ENCODE results near the gene B9D2.

DNA sequence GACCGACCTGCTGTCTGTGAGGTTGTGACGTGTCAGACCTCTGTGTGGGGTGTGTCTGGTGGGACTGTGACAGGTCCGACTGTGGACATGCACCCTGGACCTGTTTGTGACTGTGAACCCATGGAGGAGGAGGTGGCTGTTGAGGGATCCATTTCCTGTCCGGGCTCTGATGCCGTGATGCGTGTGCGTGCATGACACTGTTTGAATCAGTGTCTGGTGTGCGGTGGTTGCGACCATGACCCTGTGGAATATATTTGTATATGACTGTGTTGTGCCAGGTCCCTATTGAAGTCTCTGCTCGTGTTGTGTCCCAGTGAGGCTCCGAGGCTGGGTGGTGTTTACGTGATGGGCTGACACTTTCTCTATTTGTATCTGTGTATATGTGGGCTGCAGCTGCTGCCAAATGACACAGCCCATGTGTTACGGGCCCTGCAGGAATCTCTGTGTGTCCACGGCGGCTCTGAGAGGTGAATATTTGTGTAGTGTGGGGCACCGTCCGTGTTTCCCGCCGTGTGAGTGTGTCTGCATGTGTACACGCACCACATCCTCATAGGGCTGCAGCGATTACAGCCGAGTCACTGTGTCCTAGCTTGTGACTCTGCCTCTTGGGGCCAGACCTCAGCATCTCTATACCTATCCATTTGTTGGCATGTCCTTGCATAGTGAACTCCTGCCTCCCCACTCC is 35.6 kb downstream of the B9D2 start:
- TF ChIP-seq, protein P1, sequence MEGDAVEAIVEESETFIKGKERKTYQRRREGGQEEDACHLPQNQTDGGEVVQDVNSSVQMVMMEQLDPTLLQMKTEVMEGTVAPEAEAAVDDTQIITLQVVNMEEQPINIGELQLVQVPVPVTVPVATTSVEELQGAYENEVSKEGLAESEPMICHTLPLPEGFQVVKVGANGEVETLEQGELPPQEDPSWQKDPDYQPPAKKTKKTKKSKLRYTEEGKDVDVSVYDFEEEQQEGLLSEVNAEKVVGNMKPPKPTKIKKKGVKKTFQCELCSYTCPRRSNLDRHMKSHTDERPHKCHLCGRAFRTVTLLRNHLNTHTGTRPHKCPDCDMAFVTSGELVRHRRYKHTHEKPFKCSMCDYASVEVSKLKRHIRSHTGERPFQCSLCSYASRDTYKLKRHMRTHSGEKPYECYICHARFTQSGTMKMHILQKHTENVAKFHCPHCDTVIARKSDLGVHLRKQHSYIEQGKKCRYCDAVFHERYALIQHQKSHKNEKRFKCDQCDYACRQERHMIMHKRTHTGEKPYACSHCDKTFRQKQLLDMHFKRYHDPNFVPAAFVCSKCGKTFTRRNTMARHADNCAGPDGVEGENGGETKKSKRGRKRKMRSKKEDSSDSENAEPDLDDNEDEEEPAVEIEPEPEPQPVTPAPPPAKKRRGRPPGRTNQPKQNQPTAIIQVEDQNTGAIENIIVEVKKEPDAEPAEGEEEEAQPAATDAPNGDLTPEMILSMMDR (IDR thresholded peaks at IDR 0.05): no peak
- TF ChIP-seq POLR2A (IDR thresholded peaks at IDR 0.05) (no peak), EP300 (IDR thresholded peaks at IDR 0.05; ENCODE audit: low read depth) (no peak), POLR2AphosphoS5 (IDR thresholded peaks at IDR 0.05) (no peak)

All from transverse colon (tissue), 4 donors.